B cell (primary cell): ENCODE measurements around the gene C2orf92. TPM values are rescaled to one million over a fixed set of nuclear protein-coding genes. Genes with fewer than 3 reads are reported as not detected.

Experiments used
- ATAC-seq: fragments of 200-7000 bp; cut with Tn5 transposase; one replicate; pipeline ENCODE4 v1.10.0; 2021; ENCODE audit warnings: low read depth, mild to moderate bottlenecking, moderate number of reproducible peaks, moderate library complexity
- CTCF ChIA-PET: fragments of 350-600 bp; sonication (Branson Sonifier 250); formaldehyde crosslinking; loops from one replicate; lab custom pipeline; 2021; ENCODE audit warnings: antibody characterized with exemption, inconsistent platforms; lab: Charles Lee
- POLR2A ChIA-PET: fragments of 350-600 bp; sonication (Branson Sonifier 250); formaldehyde crosslinking; loops from one replicate; lab custom pipeline; 2021; ENCODE audit warnings: antibody characterized with exemption; lab: Charles Lee
- DNase-seq: peaks from one replicate; pipeline ENCODE4 v3.0.0; 2013
- H2AFZ ChIP-seq: 2 replicates; pipeline ENCODE4 v1.6.1; 2012; ENCODE audit warnings: mild to moderate bottlenecking, low read depth, low read length; ENCODE audit not compliant: insufficient read depth, poor library complexity, severe bottlenecking
- H3K27ac ChIP-seq, 2 donors: 1 replicate in 1 of 2; 2 replicates in 1 of 2; pipeline ENCODE4 v1.5.1; 2012 to 2013; ENCODE audit warnings: low read length in 2 of 2, mild to moderate bottlenecking in 2 of 2, moderate library complexity in 1 of 2
- H3K27me3 ChIP-seq, 4 experiments: fragments of 200-600 bp in 1 of 4; sonication (generic) in 1 of 4; replicated peaks in 1 of 4; 1 replicate in 2 of 4; 2 replicates in 2 of 4; pipeline versions ENCODE4 v1.6.1 to v1.7.0; 2013 to 2016; ENCODE audit warnings: low read length in 3 of 4, mild to moderate bottlenecking in 2 of 4, mixed read lengths in 1 of 4, moderate library complexity in 1 of 4; ENCODE audit not compliant: insufficient read depth in 4 of 4, control insufficient read depth in 3 of 4; ENCODE audit errors: control extremely low read depth in 1 of 4
- H3K36me3 ChIP-seq, 2 experiments: replicated peaks in 1 of 2; 1 replicate in 1 of 2; 2 replicates in 1 of 2; pipeline versions ENCODE4 v1.6.1 to v1.7.1; 2013; ENCODE audit warnings: low read length in 1 of 2; ENCODE audit not compliant: insufficient read depth in 2 of 2, control insufficient read depth in 1 of 2; ENCODE audit errors: control extremely low read depth in 1 of 2, extremely low read depth in 1 of 2
- H3K4me1 ChIP-seq, 2 donors: fragments of 200-600 bp in 1 of 2; sonication (generic) in 1 of 2; 1 replicate in 1 of 2; 2 replicates in 1 of 2; pipeline versions ENCODE4 v1.5.1 to v1.6.1; 2013 to 2017; ENCODE audit warnings: low read length in 2 of 2; ENCODE audit not compliant: control insufficient read depth in 2 of 2, insufficient read depth in 2 of 2
- H3K4me2 ChIP-seq: replicated peaks from 2 replicates; pipeline ENCODE3; 2012; ENCODE audit warnings: mild to moderate bottlenecking, low read depth, low read length; ENCODE audit not compliant: poor library complexity, severe bottlenecking
- H3K4me3 ChIP-seq, 5 experiments: fragments of 200-600 bp in 1 of 5; sonication (generic) in 1 of 5; 1 replicate in 3 of 5; 2 replicates in 2 of 5; pipeline versions ENCODE4 v1.5.1 to v1.7.0; 2011 to 2016; ENCODE audit warnings: low read length in 4 of 5, mild to moderate bottlenecking in 4 of 5, low read depth in 2 of 5, control low read depth in 1 of 5, moderate library complexity in 1 of 5; ENCODE audit not compliant: insufficient read depth in 1 of 5; ENCODE audit errors: control extremely low read depth in 1 of 5, extremely low read depth in 1 of 5
- H3K79me2 ChIP-seq: fragments of 200-600 bp; sonication (generic); one replicate; pipeline ENCODE4 v1.6.0; 2016; ENCODE audit warnings: low read length; ENCODE audit not compliant: control insufficient read depth, insufficient read depth
- H3K9ac ChIP-seq: fragments of 200-600 bp; sonication (generic); 2 replicates; pipeline ENCODE4 v1.6.1; 2017; ENCODE audit warnings: mild to moderate bottlenecking, low read length, moderate library complexity
- H3K9me3 ChIP-seq, 3 donors: one replicate each; pipeline versions ENCODE4 v1.6.1 to v1.7.1; 2013; ENCODE audit warnings: low read length in 2 of 3; ENCODE audit not compliant: control insufficient read depth in 2 of 3, insufficient read depth in 1 of 3; ENCODE audit errors: control extremely low read depth in 1 of 3
- H4K20me1 ChIP-seq: 2 replicates; pipeline ENCODE4 v1.6.0; 2012; ENCODE audit warnings: mild to moderate bottlenecking, low read length; ENCODE audit not compliant: insufficient read depth, control insufficient read depth, poor library complexity, severe bottlenecking
- H3K27ac Mint-ChIP-seq: one replicate; pipeline ENCODE4 v1.8.0; 2021; ENCODE audit warnings: mixed read lengths
- H3K27me3 Mint-ChIP-seq: one replicate; pipeline ENCODE4 v1.8.0; 2021; ENCODE audit warnings: mixed read lengths
- H3K4me1 Mint-ChIP-seq: one replicate; pipeline ENCODE4 v1.8.0; 2021; ENCODE audit warnings: mixed read lengths
- H3K4me3 Mint-ChIP-seq: one replicate; pipeline ENCODE4 v1.8.0; 2021; ENCODE audit warnings: mixed read lengths
- H3K9me3 Mint-ChIP-seq: one replicate; pipeline ENCODE4 v1.8.0; 2022; ENCODE audit warnings: mixed read lengths; ENCODE audit not compliant: insufficient read depth
- EZH2 ChIP-seq: IDR thresholded peaks from 2 replicates; pipeline ENCODE4 v1.6.1; 2012; ENCODE audit warnings: borderline replicate concordance, low read depth, mild to moderate bottlenecking, moderate library complexity, low read length; ENCODE audit not compliant: insufficient read depth, poor library complexity, severe bottlenecking
- WGBS: methylation state at CpG from one replicate; pipeline ENCODE4 v1.1.5; 2013; ENCODE audit warnings: missing lambda C conversion rate; ENCODE audit not compliant: insufficient coverage; 5-methylcytosine and 5-hydroxymethylcytosine counted together
- intact Hi-C: fragments of 100-400 bp; cut with micrococcal nuclease; formaldehyde crosslinking; loops from one replicate; pipeline ENCODE4 v1.10.0; 2022
- polyA plus RNA-seq: library from polyadenylated mRNA; depleted of rRNA; stranded (reverse); fragments of >200 nt; gene quantifications from 2 replicates; pipeline ENCODE4 v1.2.3, GENCODE V29; 2012
- total RNA-seq, 2 donors: library from RNA; stranded (reverse); fragments of 120-200 nt in 1 of 2; gene quantifications; 1 replicate in 1 of 2; 2 replicates in 1 of 2; pipeline versions ENCODE4 v1.2.3 to v1.2.4, GENCODE V29; 2013 to 2022
- TF ChIP-seq, protein P1 (sequence below): fragments of 200-600 bp; IDR thresholded peaks from one replicate; pipeline ENCODE4 v1.8.0; 2022; ENCODE audit warnings: antibody characterized with exemption, mild to moderate bottlenecking

Gene C2orf92
- total and polyA plus RNA-seq, 2 donors (not counting 1 experiment from before 2014, with no cell fraction given), result 15.3 to 18.9 TPM

GRCh38 chr2:97719362-97720155, 50.0 kb downstream of the C2orf92 start:
- DNase-seq (no peak), ATAC-seq (no peak)
- H3K9me3 Mint-ChIP-seq, result no peaks in the 10 kb centered on the region
- no peaks in the 10 kb centered on the region for H4K20me1 ChIP-seq
- TF ChIP-seq EZH2, result no peak
- TF ChIP-seq, protein P1, sequence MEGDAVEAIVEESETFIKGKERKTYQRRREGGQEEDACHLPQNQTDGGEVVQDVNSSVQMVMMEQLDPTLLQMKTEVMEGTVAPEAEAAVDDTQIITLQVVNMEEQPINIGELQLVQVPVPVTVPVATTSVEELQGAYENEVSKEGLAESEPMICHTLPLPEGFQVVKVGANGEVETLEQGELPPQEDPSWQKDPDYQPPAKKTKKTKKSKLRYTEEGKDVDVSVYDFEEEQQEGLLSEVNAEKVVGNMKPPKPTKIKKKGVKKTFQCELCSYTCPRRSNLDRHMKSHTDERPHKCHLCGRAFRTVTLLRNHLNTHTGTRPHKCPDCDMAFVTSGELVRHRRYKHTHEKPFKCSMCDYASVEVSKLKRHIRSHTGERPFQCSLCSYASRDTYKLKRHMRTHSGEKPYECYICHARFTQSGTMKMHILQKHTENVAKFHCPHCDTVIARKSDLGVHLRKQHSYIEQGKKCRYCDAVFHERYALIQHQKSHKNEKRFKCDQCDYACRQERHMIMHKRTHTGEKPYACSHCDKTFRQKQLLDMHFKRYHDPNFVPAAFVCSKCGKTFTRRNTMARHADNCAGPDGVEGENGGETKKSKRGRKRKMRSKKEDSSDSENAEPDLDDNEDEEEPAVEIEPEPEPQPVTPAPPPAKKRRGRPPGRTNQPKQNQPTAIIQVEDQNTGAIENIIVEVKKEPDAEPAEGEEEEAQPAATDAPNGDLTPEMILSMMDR, result no peak
- intact Hi-C loops, result no loop called here
- peak overlapping the region; percentile 53 to 60 for H3K27ac ChIP-seq
- H3K4me1 Mint-ChIP-seq, result peaks cover 30% of the 10 kb centered on the region
- peak overlapping the region; percentile 96 for H3K27ac Mint-ChIP-seq
- H3K9ac ChIP-seq, result no peak overlapping the region
- peaks cover 8% of the 10 kb centered on the region for H3K79me2 ChIP-seq
- peak overlapping the region in 3 of 5 experiments; percentile 7 to 48 (median 34) for H3K4me3 ChIP-seq
- H3K27me3 Mint-ChIP-seq, result no peaks in the 10 kb centered on the region
- peak overlapping the region; percentile 89 for H3K4me3 Mint-ChIP-seq
- peaks cover 18 to 19% of the 10 kb centered on the region in 2 donors for H3K4me1 ChIP-seq
- POLR2A ChIA-PET, result no interaction called here
- 98% methylated on average over 11 of the region's 16 CpGs for WGBS
- peaks cover 0 to 9% (median 0%) of the 10 kb centered on the region in 3 donors for H3K9me3 ChIP-seq
- H2AFZ ChIP-seq, result peak overlapping the region; percentile 90
- H3K27me3 ChIP-seq, result no peaks in the 10 kb centered on the region
- CTCF ChIA-PET, result interaction anchor here (0.9 kb wide), 1 partner anchor 21 kb away, joined by 6 read pairs; no protein-coding TSS in a partner anchor
- peak overlapping the region; percentile 73 for H3K4me2 ChIP-seq
- no peaks in the 10 kb centered on the region for H3K36me3 ChIP-seq

DNA sequence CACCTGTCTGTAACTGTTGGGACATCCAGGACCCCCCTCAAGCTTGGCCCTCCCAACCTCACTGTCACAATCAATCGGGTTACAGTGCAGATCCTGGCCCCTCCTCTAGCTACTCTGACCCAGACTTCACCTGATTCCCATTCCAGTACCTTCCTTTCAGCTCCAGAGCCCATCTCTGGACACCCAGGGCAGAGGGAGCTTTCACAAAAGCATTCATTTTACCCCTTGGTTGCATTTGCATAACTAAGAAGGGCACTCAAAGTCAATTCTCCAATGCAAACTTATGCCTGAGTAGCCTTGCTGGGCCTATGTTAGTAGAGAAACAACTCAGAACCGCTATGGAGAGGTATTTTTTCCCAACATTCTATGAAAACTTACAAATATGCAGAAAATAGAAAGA, 51.2 kb downstream of the C2orf92 start:
- Mint-ChIP-seq H3K27me3 (no peaks in the 10 kb centered on the region), H3K4me1 (peaks cover 28% of the 10 kb centered on the region), H3K27ac (no peak overlapping the region), H3K4me3 (no peak overlapping the region), H3K9me3 (no peaks in the 10 kb centered on the region)
- Histone ChIP-seq H4K20me1 (no peaks in the 10 kb centered on the region), H3K9ac (no peak overlapping the region), H3K4me3 (no peak overlapping the region), H3K4me1 (peaks cover 18 to 19% of the 10 kb centered on the region in 2 donors), H2AFZ (no peak overlapping the region), H3K79me2 (peaks cover 8% of the 10 kb centered on the region), H3K27me3 (no peaks in the 10 kb centered on the region), H3K36me3 (no peaks in the 10 kb centered on the region), H3K27ac (no peak overlapping the region), H3K9me3 (peaks cover 0 to 9% (median 0%) of the 10 kb centered on the region in 3 donors), H3K4me2 (no peak overlapping the region)
- no peak for ATAC-seq
- no peak for DNase-seq
- POLR2A ChIA-PET, result interaction anchor here (0.7 kb wide), 1 partner anchor 1215 kb away, joined by 4 read pairs; the partner anchor contains the start of gene CRACDL
- no peak for TF ChIP-seq EZH2
- TF ChIP-seq, protein P1, result no peak
- WGBS, result 100% methylated on average over 1 of the region's 2 CpGs
- CTCF ChIA-PET, result no interaction called here
- intact Hi-C loops, result no loop called here
